Activated T-helper 1 cell treated with anti-CD3 and anti-CD28 coated beads, Interleukin-2, amount 50 U/mL, for 16 hours (primary cell): ENCODE results near the gene SEC24D.

Experiments
- DNase-seq, 2 donors: peaks; one replicate each; pipeline ENCODE4 v3.0.0-alpha.2; 2020; ENCODE audit warnings: low read depth in 1 of 2, low spot score in 1 of 2

Gene SEC24D

DNA sequence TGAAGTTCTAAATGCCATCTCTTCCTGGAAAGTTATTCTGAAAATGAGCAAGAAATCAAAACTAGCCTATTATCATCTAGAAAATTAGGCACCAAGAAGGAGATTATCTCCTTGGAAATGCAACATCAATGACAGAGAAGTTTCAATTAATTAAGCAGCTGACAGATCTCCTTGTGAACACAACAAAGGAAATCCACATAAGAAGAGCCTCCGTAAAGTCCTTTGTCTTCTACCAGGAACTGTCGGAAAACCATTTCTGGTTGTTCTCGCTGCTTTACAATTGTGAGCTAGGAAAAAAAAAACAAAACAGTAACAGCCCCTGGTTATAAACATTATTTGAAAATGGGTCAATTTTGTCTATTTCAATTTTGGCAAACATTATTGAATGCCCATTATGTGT, 112.6 kb downstream of the SEC24D start:
- DNase-seq: no peak

DNA sequence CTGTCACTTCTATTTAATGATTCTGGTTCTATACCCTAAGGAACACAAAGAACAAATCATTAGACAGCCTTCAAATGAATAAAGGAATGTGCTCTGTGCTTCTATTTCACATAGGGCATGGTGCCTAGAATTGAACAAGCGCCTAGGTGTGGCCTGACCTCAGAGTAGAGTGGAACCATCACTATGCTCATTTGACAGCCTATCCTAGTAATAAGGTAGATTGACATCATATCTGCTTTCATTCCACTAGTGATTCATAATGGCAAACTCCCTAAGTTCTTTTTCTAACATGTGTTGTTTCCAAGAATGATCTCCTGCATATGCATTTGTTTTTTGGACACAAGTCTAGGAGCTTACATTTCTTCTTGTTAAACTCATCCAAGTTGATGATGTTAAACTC, 114.2 kb downstream of the SEC24D start:
- no peak for DNase-seq

DNA sequence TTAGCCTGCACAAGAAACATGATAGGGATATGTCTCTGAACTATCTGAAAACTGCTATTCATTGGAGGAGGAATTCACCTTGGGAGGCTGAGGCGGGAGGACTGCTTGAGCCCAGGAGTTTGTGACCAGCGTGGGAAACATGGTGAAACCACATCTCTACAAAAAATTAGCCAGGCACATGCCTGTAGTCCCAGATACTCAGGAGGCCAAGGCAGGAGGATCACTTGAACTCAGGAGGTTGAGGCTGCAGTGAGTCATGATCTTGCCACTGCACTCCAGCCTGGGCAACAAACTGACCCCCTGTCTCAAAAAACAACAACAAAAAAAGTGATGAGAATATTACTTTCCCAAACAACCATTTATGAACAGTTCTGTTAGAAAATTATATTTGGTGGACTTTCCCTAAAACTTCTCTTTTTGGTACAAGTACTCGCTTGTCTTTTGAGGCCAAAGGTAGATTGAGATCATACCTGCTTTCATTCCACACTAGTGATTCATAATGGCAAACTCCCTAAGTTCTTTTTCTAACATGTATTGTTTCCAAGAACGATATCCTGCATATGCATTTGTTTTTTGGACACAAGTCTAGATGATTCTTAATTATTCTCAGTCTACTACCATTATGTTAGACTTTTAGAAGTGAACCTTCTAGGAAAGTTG, 117.3 kb downstream of the SEC24D start:
- DNase-seq: no peak

DNA sequence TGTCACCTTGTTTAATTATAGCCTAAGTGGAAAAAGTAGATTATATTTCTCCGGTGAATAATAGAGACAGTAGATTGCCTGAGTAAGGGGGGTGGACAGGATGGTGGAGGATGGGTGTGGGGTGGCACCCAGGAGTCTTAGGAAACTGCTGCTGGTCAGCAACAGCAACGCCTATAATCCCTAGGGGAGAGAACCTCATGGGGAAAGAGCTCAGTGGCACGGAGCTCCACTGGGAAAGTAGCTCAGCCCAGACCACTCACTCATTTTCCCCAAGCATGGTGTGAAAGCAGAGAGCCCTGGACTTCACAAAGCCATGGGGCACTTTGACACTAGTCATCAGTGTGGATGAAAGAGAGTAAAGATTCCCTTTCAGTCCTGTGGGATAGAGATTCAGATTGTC, 119.6 kb downstream of the SEC24D start:
- no peak for DNase-seq

DNA sequence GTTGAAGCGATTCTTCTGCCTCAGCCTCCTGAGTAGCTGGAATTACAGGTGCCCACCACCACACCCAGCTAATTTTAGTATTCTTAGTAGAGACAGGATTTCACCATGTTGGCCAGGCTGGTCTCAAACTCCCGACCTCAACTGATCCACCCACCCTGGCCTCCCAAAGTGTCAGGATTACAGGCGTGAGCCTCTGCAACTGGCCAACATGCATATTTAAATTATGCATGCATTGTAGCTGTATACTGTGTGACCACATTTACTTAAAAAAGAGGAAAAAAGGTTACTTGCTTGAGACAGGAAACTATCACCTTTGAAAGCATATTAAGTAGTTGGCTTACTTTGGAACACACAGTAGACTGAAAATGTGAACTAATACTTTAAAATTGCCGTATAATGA, 121.2 kb downstream of the SEC24D start:
- DNase-seq: no peak

DNA sequence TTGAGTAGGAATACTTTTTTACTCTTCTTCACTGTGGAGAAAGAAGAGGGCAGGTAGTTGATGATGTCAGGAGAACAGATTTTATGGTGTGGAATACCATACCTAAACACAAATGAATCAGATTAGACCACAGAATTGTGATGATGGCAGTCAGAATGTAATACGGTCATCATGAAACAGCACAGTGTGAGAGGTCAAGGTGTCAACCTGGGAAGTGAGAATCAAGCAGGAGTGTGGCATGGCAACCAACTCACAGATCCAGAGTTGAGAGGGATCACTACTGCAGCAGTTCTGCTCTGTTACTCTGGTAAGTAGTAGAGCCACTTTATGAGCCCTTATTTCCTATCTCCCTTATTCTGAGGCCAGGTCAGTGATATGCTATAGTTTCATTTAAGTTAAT, 123.1 kb downstream of the SEC24D start:
- no peak for DNase-seq

DNA sequence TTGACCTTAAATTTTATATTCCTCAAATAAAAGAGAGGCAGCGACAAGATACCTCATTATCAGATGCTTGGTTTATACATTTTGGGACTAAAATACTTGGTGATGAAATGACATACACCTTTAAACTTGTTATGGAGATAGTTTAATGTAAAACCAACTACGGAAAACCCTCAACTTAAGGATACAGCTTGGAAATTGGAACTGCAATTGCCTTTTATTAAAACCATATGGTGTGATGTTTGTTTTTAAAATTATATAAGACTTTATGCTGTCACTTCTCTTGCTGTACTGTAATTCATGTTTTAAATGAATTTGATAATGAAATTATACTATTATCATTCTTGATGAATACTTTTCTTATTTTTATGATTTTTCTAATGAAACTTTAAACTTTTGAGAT, 124.9 kb downstream of the SEC24D start:
- no peak for DNase-seq

DNA sequence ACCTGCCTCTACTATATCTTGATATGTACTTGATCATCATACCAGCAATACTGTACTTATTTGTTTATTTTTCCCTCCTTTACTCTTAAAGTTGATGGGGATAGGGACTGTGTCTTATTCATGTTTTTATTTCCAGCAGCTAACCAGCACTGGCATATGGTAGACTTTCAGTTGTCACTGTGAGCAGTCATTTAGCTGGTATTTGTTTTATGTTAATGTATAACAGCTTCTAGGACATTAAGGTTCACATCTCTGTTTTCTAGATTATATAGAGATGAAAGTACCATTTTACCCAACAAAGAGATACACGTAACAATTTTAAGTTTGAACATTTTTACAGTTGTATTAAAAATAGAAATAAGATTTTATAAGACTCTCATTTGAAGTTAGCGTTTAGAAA, 132.8 kb downstream of the SEC24D start:
- DNase-seq: no peak

DNA sequence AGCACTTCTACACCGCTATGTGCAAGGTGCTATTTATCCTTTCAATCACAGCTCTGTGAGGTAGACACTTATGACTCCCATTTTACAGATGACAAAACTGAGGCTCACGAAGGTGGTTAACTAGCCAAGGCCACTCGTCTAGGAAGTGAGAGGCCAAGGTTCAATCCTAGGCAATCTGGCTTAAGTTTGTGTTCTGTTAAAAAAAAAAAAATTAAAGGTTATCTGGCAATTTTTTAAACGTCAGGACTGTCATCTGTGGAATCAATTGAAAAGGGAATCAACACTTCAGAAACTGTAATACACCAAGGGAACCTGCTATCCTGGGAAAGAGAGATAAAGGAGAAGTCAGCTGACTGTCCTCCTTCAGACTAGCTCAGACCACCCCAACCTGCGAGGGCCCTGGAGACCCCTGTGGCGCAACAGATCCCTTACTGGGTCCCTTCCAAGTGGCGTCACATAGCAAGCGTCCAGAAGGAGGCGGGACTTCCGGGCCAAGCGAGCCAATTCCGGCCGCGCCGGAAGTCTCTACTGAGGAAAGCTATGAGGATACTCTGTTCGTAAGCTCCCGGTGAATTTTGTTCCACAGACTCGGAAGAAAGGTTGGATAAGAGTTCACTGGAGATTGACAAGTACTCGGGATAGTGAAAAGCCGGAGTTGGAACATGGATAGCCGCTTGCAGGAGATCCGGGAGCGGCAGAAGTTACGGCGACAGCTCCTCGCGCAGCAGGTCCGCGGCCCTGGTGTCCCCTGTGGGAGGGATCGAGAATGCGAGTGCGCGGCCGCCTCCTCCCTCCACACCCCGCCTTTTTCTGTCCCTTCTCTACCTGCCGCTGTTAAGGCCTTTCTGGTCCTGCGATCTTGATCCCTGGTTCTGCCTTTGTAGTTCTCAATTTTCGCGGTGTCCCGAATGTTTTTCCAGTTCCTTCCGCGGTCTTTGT, 150.8 kb downstream of the SEC24D start, which contains the start of gene METTL14:
TSS of gene METTL14 (plus strand) at position 520 of the 939 bp plus-strand sequence. CDS start at position 663, 143 bp downstream.
- DNase-seq: peak; percentile 71 to 75

DNA sequence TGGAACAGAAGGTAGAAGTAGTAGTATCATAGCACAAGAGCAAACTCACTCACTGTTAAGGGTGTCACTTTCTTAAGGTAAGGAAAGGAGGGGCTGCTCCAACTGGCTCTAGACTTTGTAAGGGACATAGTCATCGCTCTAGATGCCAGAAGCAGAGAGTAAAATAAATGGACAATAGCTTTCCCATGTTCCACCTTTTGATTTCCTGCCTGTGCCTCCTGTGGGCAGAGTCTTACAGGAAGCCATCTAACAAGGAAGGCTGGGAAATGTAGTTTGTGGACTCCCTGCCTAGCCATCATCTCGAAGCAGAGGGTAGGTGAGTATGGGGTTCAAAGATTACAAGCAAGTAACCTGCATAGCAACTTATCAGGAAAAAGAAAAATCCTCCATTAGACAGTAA, 152.4 kb downstream of the SEC24D start:
- DNase-seq: no peak

DNA sequence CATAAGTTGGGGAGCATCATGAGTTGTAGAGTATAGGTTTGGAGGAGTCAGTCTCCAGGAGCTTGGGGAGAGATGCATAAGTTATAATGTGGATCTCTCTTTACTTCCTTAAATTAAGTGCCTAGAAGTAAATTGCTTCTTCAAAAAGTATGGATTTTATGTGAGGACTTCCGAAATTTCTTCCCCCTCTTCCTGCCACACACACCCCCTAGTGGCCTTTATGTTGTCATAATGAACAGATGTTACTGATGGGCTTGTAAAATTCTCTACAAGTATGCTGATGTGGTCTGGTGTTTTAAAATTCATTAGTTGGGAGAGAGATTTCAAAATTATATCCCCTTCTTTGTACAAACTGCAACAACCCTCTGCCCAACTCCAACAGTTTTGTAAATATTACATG, 153.0 kb downstream of the SEC24D start:
- no peak for DNase-seq

DNA sequence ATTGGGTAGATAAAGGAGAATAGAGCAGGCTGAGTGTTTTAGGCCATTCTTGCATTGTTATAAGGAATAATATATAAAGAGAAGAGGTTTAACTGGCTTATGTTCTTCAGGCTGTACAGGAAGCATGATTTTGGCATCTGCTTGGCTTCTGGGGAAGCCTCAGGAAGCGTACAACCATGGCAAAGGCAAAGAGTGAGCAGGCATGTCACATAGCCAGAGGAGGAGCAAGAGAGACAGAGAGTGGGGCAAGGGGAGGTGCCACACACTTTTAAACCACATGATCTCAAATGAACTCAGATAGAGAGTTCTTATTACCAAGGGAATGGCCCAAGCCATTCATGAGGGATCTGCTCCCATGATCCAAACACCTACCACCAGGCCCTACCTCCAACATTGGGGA, 155.1 kb downstream of the SEC24D start:
- DNase-seq: no peak

DNA sequence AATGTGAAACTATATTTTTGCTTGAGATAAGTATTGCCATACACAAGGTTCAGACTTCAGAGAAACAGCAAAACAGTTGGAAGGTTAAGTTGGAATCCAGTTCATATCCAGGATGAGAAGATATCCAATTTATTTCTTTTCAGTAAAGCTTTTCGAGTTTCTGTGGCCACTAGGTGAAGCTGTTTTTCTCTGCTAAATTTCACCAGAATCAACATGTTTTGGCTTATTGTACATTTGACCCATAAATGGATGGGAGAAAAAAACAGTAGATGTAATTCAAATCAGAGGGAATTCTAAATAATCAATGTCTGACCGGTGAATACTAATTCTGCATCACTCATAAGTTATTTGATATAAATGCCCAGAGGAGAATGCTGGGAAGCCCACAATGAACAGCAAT, 159.8 kb downstream of the SEC24D start:
- no peak for DNase-seq
